Thyroid gland (tissue), 4 donors: Measurements from ENCODE around the gene KCNIP1.

Source experiments
- POLR2A ChIP-seq, 2 donors: fragments of 450-650 bp; IDR thresholded peaks; one replicate each; pipeline ENCODE4 v1.6.1; 2017; ENCODE audit warnings: antibody characterized with exemption in 2 of 2, mild to moderate bottlenecking in 2 of 2, moderate library complexity in 1 of 2
- TF ChIP-seq, protein P1 (sequence below), 6 experiments: fragments of 200-600 bp in 3 of 6; fragments of 450-650 bp in 3 of 6; sonication (generic) in 3 of 6; IDR thresholded peaks; one replicate each; pipeline ENCODE4 v1.5.1; 2016 to 2019; ENCODE audit warnings: antibody characterized with exemption in 6 of 6, mild to moderate bottlenecking in 2 of 6, inconsistent platforms in 1 of 6, moderate library complexity in 1 of 6

DNA sequence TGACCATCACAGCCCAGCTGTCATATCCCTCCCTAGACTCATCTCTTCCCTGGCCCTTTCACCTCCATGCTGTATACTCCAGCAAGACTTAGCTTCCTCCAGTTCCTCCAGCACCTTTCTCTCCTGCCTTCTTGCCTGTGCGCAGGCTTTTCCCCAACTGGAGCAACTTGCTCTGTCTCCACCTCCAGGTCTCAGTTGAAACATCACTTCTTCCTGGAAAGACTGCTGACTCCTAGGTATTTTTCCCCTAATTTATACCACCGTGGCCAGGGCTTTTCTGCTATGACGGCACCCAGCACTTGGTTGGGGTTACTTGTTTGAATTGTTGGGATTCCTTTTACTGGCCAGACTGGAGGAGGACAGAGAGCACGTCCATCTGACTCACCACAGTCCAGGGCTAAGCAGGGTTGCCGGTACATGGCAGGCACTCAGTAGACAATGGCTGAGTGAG, 67.5 kb downstream of the KCNIP1 start:
- TF ChIP-seq, protein P1, sequence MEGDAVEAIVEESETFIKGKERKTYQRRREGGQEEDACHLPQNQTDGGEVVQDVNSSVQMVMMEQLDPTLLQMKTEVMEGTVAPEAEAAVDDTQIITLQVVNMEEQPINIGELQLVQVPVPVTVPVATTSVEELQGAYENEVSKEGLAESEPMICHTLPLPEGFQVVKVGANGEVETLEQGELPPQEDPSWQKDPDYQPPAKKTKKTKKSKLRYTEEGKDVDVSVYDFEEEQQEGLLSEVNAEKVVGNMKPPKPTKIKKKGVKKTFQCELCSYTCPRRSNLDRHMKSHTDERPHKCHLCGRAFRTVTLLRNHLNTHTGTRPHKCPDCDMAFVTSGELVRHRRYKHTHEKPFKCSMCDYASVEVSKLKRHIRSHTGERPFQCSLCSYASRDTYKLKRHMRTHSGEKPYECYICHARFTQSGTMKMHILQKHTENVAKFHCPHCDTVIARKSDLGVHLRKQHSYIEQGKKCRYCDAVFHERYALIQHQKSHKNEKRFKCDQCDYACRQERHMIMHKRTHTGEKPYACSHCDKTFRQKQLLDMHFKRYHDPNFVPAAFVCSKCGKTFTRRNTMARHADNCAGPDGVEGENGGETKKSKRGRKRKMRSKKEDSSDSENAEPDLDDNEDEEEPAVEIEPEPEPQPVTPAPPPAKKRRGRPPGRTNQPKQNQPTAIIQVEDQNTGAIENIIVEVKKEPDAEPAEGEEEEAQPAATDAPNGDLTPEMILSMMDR (IDR thresholded peaks at IDR 0.05) = no peak
- no peak for TF ChIP-seq POLR2A (IDR thresholded peaks at IDR 0.05)
